KBM-7 (cell line): Measurements from ENCODE around the gene RC3H2.
"Not testable (repeated sequence)": the region's sequence is repeated elsewhere in the genome, so short reads cannot be mapped to it uniquely, and the experiment has no call there.

Source experiments
- DNase-seq: peaks from one replicate; pipeline ENCODE4 v3.0.0-alpha.2; 2015
- in situ Hi-C: fragments of 300-500 bp; cut with MboI; formaldehyde crosslinking; loops from 2 replicates; pipeline ENCODE4 v1.14.3; 2020; ENCODE audit warnings: low sequenced_read_pairs, low pct_unique_long_range_greater_than_20kb, mixed read lengths

The RC3H2 gene

DNA sequence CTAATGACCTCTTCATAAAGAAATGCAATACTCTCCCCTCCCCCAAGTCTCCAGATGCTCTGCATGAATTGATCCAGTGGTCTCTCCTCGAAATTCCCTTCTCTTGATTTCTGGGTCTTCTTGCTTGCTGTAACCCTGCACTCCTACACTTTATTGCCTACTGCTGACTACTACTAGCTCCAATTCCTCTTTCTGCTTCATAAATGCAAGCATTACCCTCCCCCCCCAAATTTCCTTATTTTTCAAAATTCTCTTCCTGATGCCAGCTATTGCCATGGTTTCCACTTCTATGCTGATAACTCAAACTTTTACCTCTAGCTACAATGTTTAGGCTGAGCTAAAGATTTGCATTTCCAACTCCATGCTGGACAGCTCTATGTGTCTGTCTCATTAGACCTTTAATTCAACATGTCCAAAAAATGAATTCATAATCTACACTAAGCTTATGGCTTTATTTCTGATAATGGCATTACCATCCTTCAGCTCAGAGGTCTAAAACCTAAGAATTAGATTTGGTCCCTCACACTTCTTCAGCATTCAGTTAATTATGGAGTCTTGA is 24.7 kb upstream of the RC3H2 start:
- peak; percentile 27 for DNase-seq
- in situ Hi-C loops, result no loop called here

GRCh38 chr9:122923947-122924346 is 18.8 kb upstream of the RC3H2 start:
- in situ Hi-C loops, result no loop called here
- DNase-seq, result no peak

DNA sequence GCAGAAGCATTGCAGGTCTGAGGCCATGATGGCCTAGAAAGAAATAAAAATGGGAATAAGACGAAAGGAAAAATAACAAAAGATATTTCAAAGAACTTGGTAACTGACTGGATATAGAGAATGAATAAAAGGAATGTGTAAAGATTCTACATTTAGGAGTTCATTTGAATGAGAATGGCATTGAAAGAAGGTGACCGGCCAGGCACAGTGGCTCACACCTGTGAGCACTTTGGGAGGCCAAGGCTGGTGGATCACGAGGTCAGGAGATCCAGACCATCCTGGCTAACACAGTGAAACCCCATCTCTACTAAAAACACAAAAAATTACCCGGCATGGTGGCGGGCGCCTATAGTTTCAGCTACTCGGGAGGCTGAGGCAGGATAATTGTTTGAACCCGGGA is 17.6 kb upstream of the RC3H2 start:
- DNase-seq, result no peak
- in situ Hi-C loops, result no loop called here

DNA sequence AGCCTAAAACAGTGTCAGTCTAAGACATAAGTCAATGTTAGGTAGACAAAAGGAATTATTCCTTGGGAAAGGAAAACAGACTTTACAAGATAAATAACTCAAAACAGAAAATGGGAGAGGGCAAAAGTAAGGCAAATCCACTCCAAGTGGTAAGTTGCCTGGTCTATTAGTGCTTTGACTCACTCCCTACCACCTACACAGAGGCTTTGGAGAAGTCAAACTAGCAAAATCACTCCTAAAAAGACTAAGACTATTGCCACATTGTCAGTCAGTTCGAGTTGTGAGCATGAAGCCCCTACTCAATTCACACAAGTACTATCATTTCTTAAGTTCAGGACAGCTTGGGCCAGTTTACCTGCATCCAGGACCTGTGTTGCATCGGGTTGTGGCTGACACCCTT is 13.2 kb upstream of the RC3H2 start:
- in situ Hi-C loops, result no loop called here
- no peak for DNase-seq

DNA sequence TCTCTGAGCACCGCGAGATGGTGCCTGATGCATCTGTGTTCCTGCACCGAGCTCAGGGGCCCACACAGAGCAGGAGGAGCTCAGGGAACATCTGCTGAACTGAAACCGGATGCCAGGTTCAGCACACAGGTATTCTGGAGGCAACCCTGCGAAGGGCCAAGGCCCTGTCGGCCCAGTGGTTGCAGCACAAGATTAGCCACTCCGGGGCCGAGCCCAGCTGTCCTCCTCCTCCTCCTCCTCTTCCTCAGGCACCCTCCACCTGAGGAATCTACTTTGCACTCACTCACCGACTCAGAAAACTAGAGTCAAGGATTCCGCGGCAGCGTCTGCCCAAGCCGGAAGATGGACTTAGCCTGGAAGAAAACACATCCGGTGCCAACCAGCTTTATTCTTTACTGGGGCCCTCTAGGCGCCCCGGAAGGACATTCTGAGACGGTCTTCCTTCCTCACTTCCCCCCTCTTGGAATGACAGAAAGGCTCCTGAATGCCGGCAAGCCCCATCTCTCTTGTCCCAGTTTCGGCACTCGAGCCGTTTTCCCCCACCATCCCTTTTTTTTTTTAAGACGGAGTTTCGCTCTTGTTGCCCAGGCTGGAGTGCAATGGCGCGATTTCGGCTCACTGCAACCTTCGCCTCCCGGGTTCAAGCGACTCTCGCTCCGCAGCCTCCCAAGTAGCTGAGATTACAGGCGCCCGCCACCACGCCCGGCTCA is 8.0 kb upstream of the RC3H2 start, which contains the start of gene ZBTB6:
ZBTB6 (minus strand) TSS at position 360 of the 710 bp plus-strand sequence. CDS start 1,251 bp downstream, outside the sequence.
- DNase-seq, result peak; percentile 87
- in situ Hi-C loops, result no loop called here

DNA sequence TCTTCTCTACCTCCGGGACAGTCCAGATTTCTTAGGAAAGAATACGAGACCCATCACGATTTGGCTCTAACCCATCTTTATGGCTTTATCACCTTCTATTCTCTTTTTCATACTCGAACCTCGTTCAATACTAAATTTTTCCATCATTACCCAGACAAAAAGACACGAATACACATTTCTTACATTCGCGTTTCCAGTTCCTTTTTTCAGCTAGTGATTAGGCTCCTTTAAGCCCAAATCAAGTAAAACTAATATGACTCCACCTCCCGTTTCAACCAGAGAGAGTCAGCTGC is 7.5 kb upstream of the RC3H2 start:
- DNase-seq, result no peak
- in situ Hi-C loops, result no loop called here

- DNase-seq, in situ Hi-C loops: not testable (repeated sequence)
Measured at GRCh38 chr9:122906122-122906521, 963 bp upstream of the RC3H2 start.

GRCh38 chr9:122904466-122904822 is 715 bp downstream of the RC3H2 start:
- peak; percentile 52 for DNase-seq
- in situ Hi-C loops, result no loop called here

DNA sequence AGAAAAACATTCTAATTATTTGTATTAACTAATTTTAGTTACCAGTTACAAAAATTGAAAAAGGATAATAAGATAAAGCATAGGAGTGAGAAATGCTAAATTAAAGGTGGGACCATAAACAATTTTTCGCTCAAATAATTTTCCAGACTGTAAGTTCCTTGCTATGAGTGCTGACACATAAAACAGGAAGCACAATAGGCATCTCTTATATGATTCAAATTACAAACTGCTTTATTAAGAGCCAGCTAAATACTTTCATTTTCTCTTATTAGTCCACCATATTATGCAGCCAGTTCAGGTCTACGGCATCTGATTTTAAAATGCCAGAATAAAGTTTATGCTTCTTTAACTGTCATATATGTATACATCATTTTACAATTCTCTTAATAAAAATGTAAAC is 4.4 kb downstream of the RC3H2 start:
- in situ Hi-C loops, result no loop called here
- peak; percentile 32 for DNase-seq

- no peak for DNase-seq
- in situ Hi-C loops, result no loop called here
Measured at GRCh38 chr9:122897969-122898368, 7.2 kb downstream of the RC3H2 start.

DNA sequence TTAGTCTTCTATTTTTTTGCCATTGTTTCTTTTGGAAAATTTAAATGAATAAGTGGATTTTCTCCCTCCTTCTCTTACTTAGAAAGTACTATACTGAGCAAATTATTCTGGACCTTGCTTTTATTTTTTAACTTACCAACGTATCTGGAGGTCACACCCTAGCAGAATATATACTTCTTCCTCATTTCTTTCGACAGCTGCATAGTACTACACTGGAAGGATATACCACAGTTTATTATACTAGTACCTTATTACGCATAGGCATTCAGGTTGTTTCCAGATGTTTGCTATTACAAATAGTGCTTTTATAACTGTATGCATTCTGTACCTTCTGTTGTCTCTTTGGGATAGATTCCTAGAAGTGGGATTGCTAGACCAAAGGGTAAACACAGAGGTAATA is 16.7 kb downstream of the RC3H2 start:
- DNase-seq, result no peak
- in situ Hi-C loops, result no loop called here

DNA sequence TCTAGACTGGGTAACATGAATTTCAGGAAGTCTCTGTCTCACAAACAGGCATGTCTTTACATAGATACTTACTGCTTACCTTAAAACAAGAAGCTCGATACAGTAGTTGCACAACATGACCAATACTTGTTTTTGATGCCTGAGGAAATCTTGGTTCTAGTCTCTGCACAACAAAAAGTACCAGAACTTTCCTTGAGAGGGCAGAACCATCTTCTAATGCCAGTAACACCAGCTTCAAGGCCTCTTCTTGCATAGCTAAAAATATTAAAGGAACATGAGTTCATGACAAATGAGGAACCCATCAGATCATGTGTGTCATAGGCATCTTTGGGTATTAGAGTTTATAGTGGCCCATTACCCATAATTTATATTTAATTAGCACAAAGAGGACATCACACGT is 22.0 kb downstream of the RC3H2 start:
- in situ Hi-C loops, result no loop called here
- DNase-seq, result peak; percentile 16

DNA sequence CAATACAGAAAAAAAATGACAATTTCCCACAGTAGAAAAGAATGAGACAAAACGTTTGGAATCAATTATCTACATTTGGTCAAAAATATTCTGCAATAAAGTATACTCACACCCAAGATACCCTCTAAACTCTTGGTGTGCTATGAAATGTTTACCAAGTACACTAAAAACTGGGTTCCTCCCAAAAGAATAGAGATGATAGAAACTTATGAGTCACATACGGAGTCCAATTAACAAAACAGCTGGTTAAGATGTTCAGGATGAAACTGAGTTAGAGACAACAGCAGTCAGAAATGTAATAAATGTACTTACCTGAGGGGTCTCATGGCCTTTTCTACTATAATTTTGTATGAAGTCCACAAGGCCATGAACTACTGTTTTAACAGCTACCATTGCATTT is 25.7 kb downstream of the RC3H2 start:
- in situ Hi-C loops, result no loop called here
- DNase-seq, result no peak

DNA sequence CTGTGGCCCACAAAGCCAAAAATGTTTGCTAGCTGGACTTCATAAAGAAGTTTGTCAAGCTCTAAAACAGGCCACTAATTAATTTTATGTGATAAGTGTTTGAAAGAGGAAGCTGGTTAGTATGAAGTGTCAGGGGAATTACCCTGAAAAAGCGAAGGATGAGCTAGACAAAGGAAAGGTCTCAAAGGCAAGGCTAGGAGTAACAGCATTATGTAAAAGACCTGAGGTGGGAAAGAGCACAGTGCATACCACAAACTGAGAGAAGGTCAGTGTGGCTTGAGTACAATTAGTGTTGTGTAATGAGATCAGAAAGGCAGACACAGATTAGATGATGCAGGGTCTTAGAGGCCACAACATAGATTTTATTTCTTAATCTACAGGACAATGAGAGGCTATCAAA is 29.6 kb downstream of the RC3H2 start:
- DNase-seq, result no peak
- in situ Hi-C loops, result no loop called here

DNA sequence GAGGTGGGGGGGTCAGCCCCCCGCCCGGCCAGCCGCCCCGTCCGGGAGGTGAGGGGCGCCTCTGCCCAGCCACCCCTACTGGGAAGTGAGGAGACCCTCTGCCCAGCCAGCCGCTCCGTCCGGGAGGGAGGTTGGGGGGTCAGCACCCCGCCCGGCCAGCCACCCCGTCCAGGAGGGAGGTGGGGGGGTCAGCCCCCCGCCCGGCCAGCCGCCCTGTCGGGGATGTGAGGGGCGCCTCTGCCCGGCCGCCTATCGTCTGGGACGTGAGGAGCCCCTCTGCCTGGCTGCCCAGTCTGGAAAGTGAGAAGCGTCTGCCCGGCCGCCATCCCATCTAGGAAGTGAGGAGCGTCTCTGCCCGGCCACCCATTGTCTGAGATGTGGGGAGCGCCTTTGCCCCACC is 37.9 kb downstream of the RC3H2 start:
- in situ Hi-C loops, result not testable (repeated sequence)

DNA sequence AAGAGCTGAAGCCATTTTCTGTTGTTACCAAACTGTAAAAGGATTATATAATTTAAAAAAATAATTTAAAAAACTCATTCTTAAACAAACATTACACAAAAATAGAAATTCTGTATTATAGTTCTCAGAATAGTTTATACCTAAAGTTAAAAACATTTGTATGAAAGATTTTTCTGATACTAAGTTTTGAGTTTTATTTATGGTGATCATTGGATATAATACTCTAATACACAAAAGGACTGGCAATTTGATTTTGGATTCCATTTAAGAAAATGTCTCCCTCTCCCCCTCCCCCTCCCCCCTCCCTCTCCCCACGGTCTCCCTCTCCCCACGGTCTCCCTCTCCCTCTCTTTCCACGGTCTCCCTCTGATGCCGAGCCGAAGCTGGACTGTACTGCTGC is 39.1 kb downstream of the RC3H2 start:
- in situ Hi-C loops, result no loop called here
- no peak for DNase-seq

More for the DNA sequence above, 37.9 kb downstream of the RC3H2 start:
- not testable (repeated sequence) for DNase-seq

GRCh38 chr9:122865300-122865699 is 39.9 kb downstream of the RC3H2 start:
- DNase-seq, result no peak
- in situ Hi-C loops, result no loop called here

GRCh38 chr9:122863407-122863806 is 41.8 kb downstream of the RC3H2 start:
- no peak for DNase-seq
- in situ Hi-C loops, result no loop called here

DNA sequence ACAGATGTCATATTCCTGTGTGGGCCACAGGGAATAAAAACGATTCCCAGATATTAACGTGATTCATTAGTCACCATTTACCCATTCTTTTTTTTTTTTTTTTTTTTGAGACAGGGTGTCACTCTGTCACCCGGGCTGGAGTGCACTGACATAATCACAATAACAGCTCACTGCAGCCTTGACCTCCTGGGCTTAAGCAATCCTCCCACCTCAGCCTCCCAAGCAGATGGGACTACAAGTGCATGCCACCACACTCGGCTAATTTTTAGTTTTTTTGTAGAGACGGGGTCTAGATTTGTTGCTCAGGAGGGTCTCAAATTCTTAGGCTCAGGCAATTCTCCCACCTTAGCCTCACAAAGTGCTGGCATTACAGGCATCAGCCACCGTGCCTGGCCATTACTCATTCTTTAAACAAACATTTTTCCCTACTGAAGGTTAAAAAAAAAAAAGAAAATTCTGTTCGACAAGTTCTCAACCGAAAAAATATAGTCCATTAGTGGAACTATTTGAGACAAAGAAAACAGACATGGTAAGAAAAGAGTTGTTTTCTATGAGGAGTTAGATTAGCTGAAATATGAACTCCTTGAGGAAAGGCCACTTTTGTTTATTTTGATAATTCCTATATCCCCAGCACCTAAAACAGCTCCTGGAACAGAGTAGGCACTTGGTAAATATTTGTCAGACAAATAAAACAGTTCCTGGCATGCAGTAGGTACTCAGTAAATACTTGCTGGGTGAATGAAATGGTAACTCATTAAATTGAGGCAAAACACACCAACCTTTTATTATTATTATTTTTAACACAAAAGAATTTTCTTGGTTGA is 44.6 kb downstream of the RC3H2 start:
- no peak for DNase-seq
- in situ Hi-C loops, result no loop called here

DNA sequence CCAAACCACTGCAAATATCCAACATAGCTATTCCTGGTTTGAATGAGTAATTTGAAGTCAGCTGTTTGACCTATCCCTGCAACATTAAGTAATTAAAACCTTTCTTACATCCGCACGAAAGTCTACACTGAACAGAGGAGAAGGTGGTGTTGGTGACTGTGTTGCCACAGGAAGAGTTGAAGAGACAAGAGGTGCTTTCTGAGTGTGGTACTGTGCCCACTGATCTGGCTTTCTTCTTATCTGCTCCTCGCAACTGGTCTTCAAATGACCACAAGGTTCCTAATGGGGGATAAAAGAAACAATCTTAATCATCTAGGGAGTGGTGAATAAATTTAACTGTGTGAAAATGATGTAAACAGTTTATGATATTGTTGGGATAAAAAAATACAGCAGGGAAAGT is 47.3 kb downstream of the RC3H2 start:
- no peak for DNase-seq
- in situ Hi-C loops, result no loop called here
